ENCODE data around the gene PRAMEF12.

GRCh38 chr1:12770620-12771019 lies 2.9 kb upstream of the PRAMEF12 start:
- TF ChIP-seq YY1 (tag by site-specific recombination; IDR thresholded peaks at IDR 0.05) (no peak), ZNF16 (tag by site-specific recombination; IDR thresholded peaks at IDR 0.05; ENCODE audit: low read depth) (no peak), TCF7L2 (IDR thresholded peaks at IDR 0.05; ENCODE audit: borderline replicate concordance, low read depth, low read length) (no peak), INSM2 (tag by site-specific recombination; IDR thresholded peaks at IDR 0.05) (no peak), ZNF169 (tag by site-specific recombination; IDR thresholded peaks at IDR 0.05) (no peak), ZNF747 (tag by site-specific recombination; IDR thresholded peaks at IDR 0.05) (no peak), ZNF133 (tag by site-specific recombination; IDR thresholded peaks at IDR 0.05) (no peak), FEZF1 (tag by site-specific recombination; IDR thresholded peaks at IDR 0.05) (no peak), ZNF843 (tag by site-specific recombination; IDR thresholded peaks at IDR 0.05) (no peak)
- TF ChIP-seq, protein P1, sequence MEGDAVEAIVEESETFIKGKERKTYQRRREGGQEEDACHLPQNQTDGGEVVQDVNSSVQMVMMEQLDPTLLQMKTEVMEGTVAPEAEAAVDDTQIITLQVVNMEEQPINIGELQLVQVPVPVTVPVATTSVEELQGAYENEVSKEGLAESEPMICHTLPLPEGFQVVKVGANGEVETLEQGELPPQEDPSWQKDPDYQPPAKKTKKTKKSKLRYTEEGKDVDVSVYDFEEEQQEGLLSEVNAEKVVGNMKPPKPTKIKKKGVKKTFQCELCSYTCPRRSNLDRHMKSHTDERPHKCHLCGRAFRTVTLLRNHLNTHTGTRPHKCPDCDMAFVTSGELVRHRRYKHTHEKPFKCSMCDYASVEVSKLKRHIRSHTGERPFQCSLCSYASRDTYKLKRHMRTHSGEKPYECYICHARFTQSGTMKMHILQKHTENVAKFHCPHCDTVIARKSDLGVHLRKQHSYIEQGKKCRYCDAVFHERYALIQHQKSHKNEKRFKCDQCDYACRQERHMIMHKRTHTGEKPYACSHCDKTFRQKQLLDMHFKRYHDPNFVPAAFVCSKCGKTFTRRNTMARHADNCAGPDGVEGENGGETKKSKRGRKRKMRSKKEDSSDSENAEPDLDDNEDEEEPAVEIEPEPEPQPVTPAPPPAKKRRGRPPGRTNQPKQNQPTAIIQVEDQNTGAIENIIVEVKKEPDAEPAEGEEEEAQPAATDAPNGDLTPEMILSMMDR (tag by site-specific recombination; IDR thresholded peaks at IDR 0.05) = no peak

All from HEK293 (cell line).